Lower leg skin (tissue), 3 donors: Measurements from ENCODE around the gene ASAP2.

Experiments
- CTCF ChIP-seq, 3 donors: fragments of 450-650 bp; IDR thresholded peaks; one replicate each; pipeline ENCODE4 v1.5.1; 2016; ENCODE audit warnings: antibody characterized with exemption in 3 of 3, mild to moderate bottlenecking in 3 of 3, moderate library complexity in 2 of 3
- POLR2A ChIP-seq, 2 donors: fragments of 450-650 bp; IDR thresholded peaks; one replicate each; pipeline ENCODE4 v1.6.1; 2016 to 2017; ENCODE audit warnings: antibody characterized with exemption in 2 of 2, mild to moderate bottlenecking in 1 of 2, moderate library complexity in 1 of 2

- TF ChIP-seq CTCF (IDR thresholded peaks at IDR 0.05) = no peak
- TF ChIP-seq POLR2A (IDR thresholded peaks at IDR 0.05) = no peak
These were observed 11.5 kb downstream of the ASAP2 start for GRCh38 chr2:9217838-9218770.
